Astrocyte (in vitro differentiated cells and primary cell): Measurements from ENCODE around the gene TMEM120B. TPM values are rescaled to one million over a fixed set of nuclear protein-coding genes. Genes with fewer than 3 reads are reported as not detected.

ENCODE experiments used
- DNase-seq: peaks from one replicate; pipeline ENCODE4 v3.0.0-alpha.2; 2010; ENCODE audit warnings: low read depth
- FAIRE-seq: peaks from 2 replicates; lab custom pipeline; 2011; peaks lifted over from hg19 to GRCh38; lab: Jason Lieb, UNC
- H2AFZ ChIP-seq: 2 replicates; pipeline ENCODE4 v1.6.0; 2012; ENCODE audit warnings: low read depth, low read length, inconsistent platforms
- H3K27ac ChIP-seq: 2 replicates; pipeline ENCODE4 v1.5.1; 2011; ENCODE audit warnings: low read depth, low read length, inconsistent platforms
- H3K27me3 ChIP-seq: 2 replicates; pipeline ENCODE4 v1.6.0; 2011; ENCODE audit warnings: low read length, inconsistent platforms; ENCODE audit not compliant: insufficient read depth
- H3K36me3 ChIP-seq: 2 replicates; pipeline ENCODE4 v1.5.1; 2011; ENCODE audit warnings: low read length, inconsistent platforms; ENCODE audit not compliant: insufficient read depth
- H3K4me1 ChIP-seq: 2 replicates; pipeline ENCODE4 v1.5.1; 2011; ENCODE audit warnings: low read length, inconsistent platforms; ENCODE audit not compliant: insufficient read depth
- H3K4me2 ChIP-seq: 2 replicates; pipeline ENCODE4 v1.6.0; 2012; ENCODE audit warnings: low read length, inconsistent platforms
- H3K4me3 ChIP-seq: 2 replicates; pipeline ENCODE4 v1.5.1; 2011; ENCODE audit warnings: low read depth, mild to moderate bottlenecking, low read length, inconsistent platforms; ENCODE audit not compliant: insufficient read depth
- H3K79me2 ChIP-seq: 2 replicates; pipeline ENCODE4 v1.6.0; 2012; ENCODE audit warnings: mild to moderate bottlenecking, low read length, inconsistent platforms; ENCODE audit not compliant: insufficient read depth
- H3K9ac ChIP-seq: 2 replicates; pipeline ENCODE4 v1.6.0; 2012; ENCODE audit warnings: mild to moderate bottlenecking, low read length, inconsistent platforms
- H3K9me3 ChIP-seq: 2 replicates; pipeline ENCODE4 v1.5.1; 2012; ENCODE audit warnings: low read depth, mild to moderate bottlenecking, low read length, inconsistent platforms; ENCODE audit not compliant: insufficient read depth
- H4K20me1 ChIP-seq: 2 replicates; pipeline ENCODE4 v1.6.0; 2012; ENCODE audit warnings: low read length, inconsistent platforms; ENCODE audit not compliant: insufficient read depth
- H3K27ac Mint-ChIP-seq: one replicate; pipeline ENCODE4 v1.8.0; 2021; ENCODE audit warnings: mild to moderate bottlenecking, mixed read lengths; ENCODE audit not compliant: unreplicated experiment
- H3K27me3 Mint-ChIP-seq: one replicate; pipeline ENCODE4 v1.8.0; 2021; ENCODE audit warnings: low read depth, mixed read lengths; ENCODE audit not compliant: unreplicated experiment
- H3K36me3 Mint-ChIP-seq: one replicate; pipeline ENCODE4 v1.8.0; 2021; ENCODE audit warnings: low read depth, mixed read lengths; ENCODE audit not compliant: unreplicated experiment
- H3K4me1 Mint-ChIP-seq: one replicate; pipeline ENCODE4 v1.8.0; 2021; ENCODE audit warnings: low read depth, mixed read lengths; ENCODE audit not compliant: unreplicated experiment
- H3K4me3 Mint-ChIP-seq: one replicate; pipeline ENCODE4 v1.8.0; 2021; ENCODE audit warnings: mild to moderate bottlenecking, moderate library complexity, mixed read lengths; ENCODE audit not compliant: unreplicated experiment
- H3K9me3 Mint-ChIP-seq: one replicate; pipeline ENCODE4 v1.8.0; 2021; ENCODE audit warnings: mild to moderate bottlenecking, mixed read lengths; ENCODE audit not compliant: unreplicated experiment
- EZH2 ChIP-seq: IDR thresholded peaks from 2 replicates; pipeline ENCODE4 v1.6.1; 2012; ENCODE audit warnings: mild to moderate bottlenecking, low read length, inconsistent platforms; ENCODE audit not compliant: insufficient read depth
- total RNA-seq: library from RNA; stranded (reverse); gene quantifications from 2 replicates; pipeline ENCODE4 v1.2.1, GENCODE V29; 2021
- TF ChIP-seq, protein P1 (sequence below): IDR thresholded peaks from 2 replicates; pipeline ENCODE4 v1.5.1; 2011; ENCODE audit warnings: low read depth, mild to moderate bottlenecking, inconsistent platforms, low read length, moderate library complexity; ENCODE audit not compliant: insufficient read depth

Gene TMEM120B
- total RNA-seq, 1 donor from 2014 or later = 36.0 TPM

DNA sequence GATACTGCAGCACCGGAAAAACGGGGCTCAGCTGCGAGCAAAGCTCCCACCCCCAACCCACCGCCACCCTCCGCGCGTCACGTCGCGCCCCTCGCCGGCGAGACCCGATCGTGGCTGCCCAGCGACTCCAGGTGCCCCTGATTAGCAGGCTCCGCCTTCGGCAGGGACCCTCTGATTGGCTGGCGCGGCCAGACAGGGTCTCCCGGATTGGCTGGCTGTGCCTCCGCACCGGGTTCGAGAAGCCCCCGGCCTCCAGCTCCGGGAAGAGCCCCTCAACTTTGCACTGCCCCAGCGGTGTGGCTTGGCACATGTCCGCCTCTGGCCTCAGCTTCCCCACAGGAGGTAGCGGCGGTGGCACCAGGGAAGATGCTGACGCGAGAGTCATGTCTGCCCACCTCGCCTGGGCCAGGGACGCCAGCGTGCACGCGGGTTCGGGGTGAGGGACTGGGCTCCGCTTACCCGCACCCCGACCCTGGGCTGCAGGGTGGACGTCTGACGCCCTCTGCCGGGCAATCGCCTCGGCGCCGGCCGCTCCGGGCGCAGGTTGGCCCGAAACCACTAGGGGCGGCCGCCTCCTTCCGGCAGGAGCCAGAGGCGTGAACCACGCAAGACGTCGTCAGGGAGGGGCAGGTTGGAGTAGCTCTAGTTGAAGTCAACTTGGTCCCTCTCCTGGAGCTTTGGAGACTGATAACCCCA, 81.4 kb downstream of the TMEM120B start:
- DNase-seq = peak; percentile 83
- Histone ChIP-seq H3K9ac (peak overlapping the region; percentile 75), H3K27ac (peak overlapping the region; percentile 72), H3K4me3 (peak overlapping the region; percentile 54), H4K20me1 (peaks cover 30% of the 10 kb centered on the region), H3K4me2 (peak overlapping the region; percentile 98), H3K79me2 (peaks cover 38% of the 10 kb centered on the region), H3K36me3 (no peaks in the 10 kb centered on the region), H3K27me3 (no peaks in the 10 kb centered on the region), H3K9me3 (no peaks in the 10 kb centered on the region), H3K4me1 (peaks cover 58% of the 10 kb centered on the region), H2AFZ (peak overlapping the region; percentile 29)
- TF ChIP-seq EZH2 = no peak
- TF ChIP-seq, protein P1, sequence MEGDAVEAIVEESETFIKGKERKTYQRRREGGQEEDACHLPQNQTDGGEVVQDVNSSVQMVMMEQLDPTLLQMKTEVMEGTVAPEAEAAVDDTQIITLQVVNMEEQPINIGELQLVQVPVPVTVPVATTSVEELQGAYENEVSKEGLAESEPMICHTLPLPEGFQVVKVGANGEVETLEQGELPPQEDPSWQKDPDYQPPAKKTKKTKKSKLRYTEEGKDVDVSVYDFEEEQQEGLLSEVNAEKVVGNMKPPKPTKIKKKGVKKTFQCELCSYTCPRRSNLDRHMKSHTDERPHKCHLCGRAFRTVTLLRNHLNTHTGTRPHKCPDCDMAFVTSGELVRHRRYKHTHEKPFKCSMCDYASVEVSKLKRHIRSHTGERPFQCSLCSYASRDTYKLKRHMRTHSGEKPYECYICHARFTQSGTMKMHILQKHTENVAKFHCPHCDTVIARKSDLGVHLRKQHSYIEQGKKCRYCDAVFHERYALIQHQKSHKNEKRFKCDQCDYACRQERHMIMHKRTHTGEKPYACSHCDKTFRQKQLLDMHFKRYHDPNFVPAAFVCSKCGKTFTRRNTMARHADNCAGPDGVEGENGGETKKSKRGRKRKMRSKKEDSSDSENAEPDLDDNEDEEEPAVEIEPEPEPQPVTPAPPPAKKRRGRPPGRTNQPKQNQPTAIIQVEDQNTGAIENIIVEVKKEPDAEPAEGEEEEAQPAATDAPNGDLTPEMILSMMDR = peak; percentile 91
- H3K4me1 Mint-ChIP-seq = peaks cover 45% of the 10 kb centered on the region
- peak overlapping the region; percentile 80 for H3K4me3 Mint-ChIP-seq
- peaks cover 5% of the 10 kb centered on the region for H3K36me3 Mint-ChIP-seq
- H3K27me3 Mint-ChIP-seq = no peaks in the 10 kb centered on the region
- peak overlapping the region; percentile 99 for H3K27ac Mint-ChIP-seq
- H3K9me3 Mint-ChIP-seq = no peaks in the 10 kb centered on the region
- FAIRE-seq = no peak

DNA sequence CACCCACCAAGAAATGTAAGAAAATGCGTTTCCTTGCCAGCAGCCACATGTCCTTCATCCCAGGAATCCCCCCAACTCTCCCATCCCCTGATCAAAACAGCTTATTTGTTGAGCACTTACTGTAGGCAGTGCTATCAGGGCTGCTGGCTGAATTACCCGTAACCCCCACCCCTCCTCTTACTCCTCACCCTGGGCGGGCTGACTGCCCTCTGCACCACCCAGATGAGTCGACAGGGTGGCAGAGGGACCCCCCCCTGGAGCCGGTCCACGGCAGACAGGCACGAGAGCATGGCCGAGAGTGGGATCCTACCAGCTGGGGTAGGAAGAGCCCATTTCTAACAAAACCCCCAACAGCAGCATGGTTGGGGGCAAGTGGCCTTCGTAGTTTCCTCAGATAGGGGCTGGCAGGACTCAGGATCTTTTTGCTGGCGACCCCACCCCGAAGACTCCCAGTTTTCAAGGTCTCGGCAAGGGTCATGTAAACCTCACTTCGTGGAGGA, 82.0 kb downstream of the TMEM120B start:
- Mint-ChIP-seq H3K4me3 (peak overlapping the region; percentile 80), H3K27ac (peak overlapping the region; percentile 99), H3K36me3 (peaks cover 5% of the 10 kb centered on the region), H3K9me3 (no peaks in the 10 kb centered on the region), H3K27me3 (no peaks in the 10 kb centered on the region), H3K4me1 (peaks cover 49% of the 10 kb centered on the region)
- Histone ChIP-seq H3K4me1 (peaks cover 60% of the 10 kb centered on the region), H3K36me3 (no peaks in the 10 kb centered on the region), H2AFZ (peak overlapping the region; percentile 29), H3K4me2 (peak overlapping the region; percentile 98), H3K9ac (peak overlapping the region; percentile 75), H3K4me3 (peak overlapping the region; percentile 54), H3K27me3 (no peaks in the 10 kb centered on the region), H3K27ac (peak overlapping the region; percentile 72), H3K9me3 (no peaks in the 10 kb centered on the region), H3K79me2 (peaks cover 42% of the 10 kb centered on the region), H4K20me1 (peaks cover 29% of the 10 kb centered on the region)
- no peak for TF ChIP-seq EZH2
- TF ChIP-seq, protein P1 = no peak
- FAIRE-seq = no peak
- DNase-seq = no peak
